ENCODE data around the gene GLS2. TPM values are rescaled to one million over a fixed set of nuclear protein-coding genes. Genes with fewer than 3 reads are reported as not detected.

GLS2 gene
- total RNA-seq, 1 experiment from 2014 or later = 14.8 TPM

DNA sequence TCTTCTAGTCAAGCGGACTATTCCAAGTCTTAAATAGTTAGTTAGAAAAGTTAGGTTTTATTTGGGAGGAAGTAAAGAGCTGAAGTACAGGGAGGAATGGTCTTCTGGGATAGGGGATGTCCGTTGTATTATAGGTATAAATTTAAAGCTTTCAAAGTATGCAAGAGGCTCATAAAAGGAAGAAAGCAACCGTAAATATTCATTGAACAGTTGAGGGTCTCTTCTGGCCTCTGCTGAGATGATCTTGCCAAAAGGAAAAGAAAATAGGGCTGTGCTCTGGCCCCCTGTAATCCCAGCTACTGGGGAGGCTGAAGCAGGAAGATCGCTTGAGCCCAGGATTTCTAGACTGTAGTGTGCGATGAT is 38.4 kb downstream of the GLS2 start:
- Mint-ChIP-seq H3K36me3 (peaks cover 20% of the 10 kb centered on the region), H3K27ac (peak overlapping the region; percentile 97), H3K4me3 (peak overlapping the region; percentile 82), H3K9me3 (peaks cover 12% of the 10 kb centered on the region), H3K4me1 (peaks cover 37% of the 10 kb centered on the region), H3K27me3 (ENCODE audit: low read depth) (peaks cover 7% of the 10 kb centered on the region)
- DNase-seq (ENCODE audit: low spot score) = no peak
- POLR2A ChIA-PET = interaction anchor here (0.6 to 3.1 kb wide), 8 partner anchors 11 to 322 kb away, joined by 3 to 19 read pairs (median 4); partner anchors contain the start of genes CNPY2, COQ10A, ESYT1 and RNF41
- peak; percentile 2 for ATAC-seq
- CTCF ChIA-PET = interaction anchor here (0.6 to 3.5 kb wide), 11 partner anchors 10 to 260 kb away, joined by 3 to 35 read pairs (median 7); partner anchors contain the start of genes CNPY2, GLS2, SMARCC2 and STAT2
- TF ChIP-seq EMX1 (CRISPR knock-in tag; IDR thresholded peaks at IDR 0.05) = no peak
- TF ChIP-seq, protein P1, sequence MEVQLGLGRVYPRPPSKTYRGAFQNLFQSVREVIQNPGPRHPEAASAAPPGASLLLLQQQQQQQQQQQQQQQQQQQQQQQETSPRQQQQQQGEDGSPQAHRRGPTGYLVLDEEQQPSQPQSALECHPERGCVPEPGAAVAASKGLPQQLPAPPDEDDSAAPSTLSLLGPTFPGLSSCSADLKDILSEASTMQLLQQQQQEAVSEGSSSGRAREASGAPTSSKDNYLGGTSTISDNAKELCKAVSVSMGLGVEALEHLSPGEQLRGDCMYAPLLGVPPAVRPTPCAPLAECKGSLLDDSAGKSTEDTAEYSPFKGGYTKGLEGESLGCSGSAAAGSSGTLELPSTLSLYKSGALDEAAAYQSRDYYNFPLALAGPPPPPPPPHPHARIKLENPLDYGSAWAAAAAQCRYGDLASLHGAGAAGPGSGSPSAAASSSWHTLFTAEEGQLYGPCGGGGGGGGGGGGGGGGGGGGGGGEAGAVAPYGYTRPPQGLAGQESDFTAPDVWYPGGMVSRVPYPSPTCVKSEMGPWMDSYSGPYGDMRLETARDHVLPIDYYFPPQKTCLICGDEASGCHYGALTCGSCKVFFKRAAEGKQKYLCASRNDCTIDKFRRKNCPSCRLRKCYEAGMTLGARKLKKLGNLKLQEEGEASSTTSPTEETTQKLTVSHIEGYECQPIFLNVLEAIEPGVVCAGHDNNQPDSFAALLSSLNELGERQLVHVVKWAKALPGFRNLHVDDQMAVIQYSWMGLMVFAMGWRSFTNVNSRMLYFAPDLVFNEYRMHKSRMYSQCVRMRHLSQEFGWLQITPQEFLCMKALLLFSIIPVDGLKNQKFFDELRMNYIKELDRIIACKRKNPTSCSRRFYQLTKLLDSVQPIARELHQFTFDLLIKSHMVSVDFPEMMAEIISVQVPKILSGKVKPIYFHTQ (CRISPR knock-in tag; IDR thresholded peaks at IDR 0.05) = no peak
- TF ChIP-seq, protein P2, sequence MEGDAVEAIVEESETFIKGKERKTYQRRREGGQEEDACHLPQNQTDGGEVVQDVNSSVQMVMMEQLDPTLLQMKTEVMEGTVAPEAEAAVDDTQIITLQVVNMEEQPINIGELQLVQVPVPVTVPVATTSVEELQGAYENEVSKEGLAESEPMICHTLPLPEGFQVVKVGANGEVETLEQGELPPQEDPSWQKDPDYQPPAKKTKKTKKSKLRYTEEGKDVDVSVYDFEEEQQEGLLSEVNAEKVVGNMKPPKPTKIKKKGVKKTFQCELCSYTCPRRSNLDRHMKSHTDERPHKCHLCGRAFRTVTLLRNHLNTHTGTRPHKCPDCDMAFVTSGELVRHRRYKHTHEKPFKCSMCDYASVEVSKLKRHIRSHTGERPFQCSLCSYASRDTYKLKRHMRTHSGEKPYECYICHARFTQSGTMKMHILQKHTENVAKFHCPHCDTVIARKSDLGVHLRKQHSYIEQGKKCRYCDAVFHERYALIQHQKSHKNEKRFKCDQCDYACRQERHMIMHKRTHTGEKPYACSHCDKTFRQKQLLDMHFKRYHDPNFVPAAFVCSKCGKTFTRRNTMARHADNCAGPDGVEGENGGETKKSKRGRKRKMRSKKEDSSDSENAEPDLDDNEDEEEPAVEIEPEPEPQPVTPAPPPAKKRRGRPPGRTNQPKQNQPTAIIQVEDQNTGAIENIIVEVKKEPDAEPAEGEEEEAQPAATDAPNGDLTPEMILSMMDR (IDR thresholded peaks at IDR 0.05) = no peak
- no peak for TF ChIP-seq ESRRA (CRISPR knock-in tag; IDR thresholded peaks at IDR 0.05; ENCODE audit: borderline replicate concordance)
- TF ChIP-seq CBFB (CRISPR knock-in tag; IDR thresholded peaks at IDR 0.05; ENCODE audit: low read depth) = no peak
- TF ChIP-seq, protein P3, sequence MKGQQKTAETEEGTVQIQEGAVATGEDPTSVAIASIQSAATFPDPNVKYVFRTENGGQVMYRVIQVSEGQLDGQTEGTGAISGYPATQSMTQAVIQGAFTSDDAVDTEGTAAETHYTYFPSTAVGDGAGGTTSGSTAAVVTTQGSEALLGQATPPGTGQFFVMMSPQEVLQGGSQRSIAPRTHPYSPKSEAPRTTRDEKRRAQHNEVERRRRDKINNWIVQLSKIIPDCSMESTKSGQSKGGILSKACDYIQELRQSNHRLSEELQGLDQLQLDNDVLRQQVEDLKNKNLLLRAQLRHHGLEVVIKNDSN (CRISPR knock-in tag; IDR thresholded peaks at IDR 0.05) = no peak
- TF ChIP-seq, protein P4, sequence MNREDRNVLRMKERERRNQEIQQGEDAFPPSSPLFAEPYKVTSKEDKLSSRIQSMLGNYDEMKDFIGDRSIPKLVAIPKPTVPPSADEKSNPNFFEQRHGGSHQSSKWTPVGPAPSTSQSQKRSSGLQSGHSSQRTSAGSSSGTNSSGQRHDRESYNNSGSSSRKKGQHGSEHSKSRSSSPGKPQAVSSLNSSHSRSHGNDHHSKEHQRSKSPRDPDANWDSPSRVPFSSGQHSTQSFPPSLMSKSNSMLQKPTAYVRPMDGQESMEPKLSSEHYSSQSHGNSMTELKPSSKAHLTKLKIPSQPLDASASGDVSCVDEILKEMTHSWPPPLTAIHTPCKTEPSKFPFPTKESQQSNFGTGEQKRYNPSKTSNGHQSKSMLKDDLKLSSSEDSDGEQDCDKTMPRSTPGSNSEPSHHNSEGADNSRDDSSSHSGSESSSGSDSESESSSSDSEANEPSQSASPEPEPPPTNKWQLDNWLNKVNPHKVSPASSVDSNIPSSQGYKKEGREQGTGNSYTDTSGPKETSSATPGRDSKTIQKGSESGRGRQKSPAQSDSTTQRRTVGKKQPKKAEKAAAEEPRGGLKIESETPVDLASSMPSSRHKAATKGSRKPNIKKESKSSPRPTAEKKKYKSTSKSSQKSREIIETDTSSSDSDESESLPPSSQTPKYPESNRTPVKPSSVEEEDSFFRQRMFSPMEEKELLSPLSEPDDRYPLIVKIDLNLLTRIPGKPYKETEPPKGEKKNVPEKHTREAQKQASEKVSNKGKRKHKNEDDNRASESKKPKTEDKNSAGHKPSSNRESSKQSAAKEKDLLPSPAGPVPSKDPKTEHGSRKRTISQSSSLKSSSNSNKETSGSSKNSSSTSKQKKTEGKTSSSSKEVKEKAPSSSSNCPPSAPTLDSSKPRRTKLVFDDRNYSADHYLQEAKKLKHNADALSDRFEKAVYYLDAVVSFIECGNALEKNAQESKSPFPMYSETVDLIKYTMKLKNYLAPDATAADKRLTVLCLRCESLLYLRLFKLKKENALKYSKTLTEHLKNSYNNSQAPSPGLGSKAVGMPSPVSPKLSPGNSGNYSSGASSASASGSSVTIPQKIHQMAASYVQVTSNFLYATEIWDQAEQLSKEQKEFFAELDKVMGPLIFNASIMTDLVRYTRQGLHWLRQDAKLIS (CRISPR knock-in tag; IDR thresholded peaks at IDR 0.05; ENCODE audit: borderline replicate concordance) = no peak
- TF ChIP-seq TP53 (CRISPR knock-in tag; IDR thresholded peaks at IDR 0.05) = no peak
- no peak for TF ChIP-seq NR3C1 (CRISPR knock-in tag; conservative IDR thresholded peaks at IDR 0.05; ENCODE audit: low read depth)
- TF ChIP-seq, protein P5, sequence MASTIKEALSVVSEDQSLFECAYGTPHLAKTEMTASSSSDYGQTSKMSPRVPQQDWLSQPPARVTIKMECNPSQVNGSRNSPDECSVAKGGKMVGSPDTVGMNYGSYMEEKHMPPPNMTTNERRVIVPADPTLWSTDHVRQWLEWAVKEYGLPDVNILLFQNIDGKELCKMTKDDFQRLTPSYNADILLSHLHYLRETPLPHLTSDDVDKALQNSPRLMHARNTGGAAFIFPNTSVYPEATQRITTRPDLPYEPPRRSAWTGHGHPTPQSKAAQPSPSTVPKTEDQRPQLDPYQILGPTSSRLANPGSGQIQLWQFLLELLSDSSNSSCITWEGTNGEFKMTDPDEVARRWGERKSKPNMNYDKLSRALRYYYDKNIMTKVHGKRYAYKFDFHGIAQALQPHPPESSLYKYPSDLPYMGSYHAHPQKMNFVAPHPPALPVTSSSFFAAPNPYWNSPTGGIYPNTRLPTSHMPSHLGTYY (CRISPR knock-in tag; IDR thresholded peaks at IDR 0.05) = no peak
- no peak for TF ChIP-seq TEAD4 (CRISPR knock-in tag; IDR thresholded peaks at IDR 0.05)
- TF ChIP-seq, protein P6, sequence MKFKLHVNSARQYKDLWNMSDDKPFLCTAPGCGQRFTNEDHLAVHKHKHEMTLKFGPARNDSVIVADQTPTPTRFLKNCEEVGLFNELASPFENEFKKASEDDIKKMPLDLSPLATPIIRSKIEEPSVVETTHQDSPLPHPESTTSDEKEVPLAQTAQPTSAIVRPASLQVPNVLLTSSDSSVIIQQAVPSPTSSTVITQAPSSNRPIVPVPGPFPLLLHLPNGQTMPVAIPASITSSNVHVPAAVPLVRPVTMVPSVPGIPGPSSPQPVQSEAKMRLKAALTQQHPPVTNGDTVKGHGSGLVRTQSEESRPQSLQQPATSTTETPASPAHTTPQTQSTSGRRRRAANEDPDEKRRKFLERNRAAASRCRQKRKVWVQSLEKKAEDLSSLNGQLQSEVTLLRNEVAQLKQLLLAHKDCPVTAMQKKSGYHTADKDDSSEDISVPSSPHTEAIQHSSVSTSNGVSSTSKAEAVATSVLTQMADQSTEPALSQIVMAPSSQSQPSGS (CRISPR knock-in tag; IDR thresholded peaks at IDR 0.05; ENCODE audit: borderline replicate concordance, low read depth) = no peak
- no peak for TF ChIP-seq ZNF423 (CRISPR knock-in tag; IDR thresholded peaks at IDR 0.05)
- TF ChIP-seq, protein P7, sequence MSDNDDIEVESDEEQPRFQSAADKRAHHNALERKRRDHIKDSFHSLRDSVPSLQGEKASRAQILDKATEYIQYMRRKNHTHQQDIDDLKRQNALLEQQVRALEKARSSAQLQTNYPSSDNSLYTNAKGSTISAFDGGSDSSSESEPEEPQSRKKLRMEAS (CRISPR knock-in tag; IDR thresholded peaks at IDR 0.05) = no peak
